NCI-H460 (cell line): ENCODE measurements around the gene TFCP2L1. TPM values are rescaled to one million over a fixed set of nuclear protein-coding genes. Genes with fewer than 3 reads are reported as not detected.
"Not testable (repeated sequence)": the region's sequence is repeated elsewhere in the genome, so short reads cannot be mapped to it uniquely, and the experiment has no call there.

Experiments used
- DNase-seq: peaks from one replicate; pipeline ENCODE4 v3.0.0-alpha.2; 2016; ENCODE audit warnings: low read depth; ENCODE audit errors: extremely low read depth
- polyA plus RNA-seq: library from polyadenylated mRNA; depleted of rRNA; stranded (reverse); fragments of >200 nt; gene quantifications from 2 replicates; pipeline ENCODE4 v1.2.3, GENCODE V29; 2014; cell fraction: nucleus; rRNA removed
- total RNA-seq: library from RNA; depleted of rRNA; stranded (reverse); fragments of >200 nt; shearing (Covaris generic); gene quantifications from 2 replicates; pipeline ENCODE4 v1.2.3, GENCODE V29; 2014; rRNA removed

The TFCP2L1 gene
- 0.02 and 0.09 TPM in 2 replicates for total RNA-seq
- 0.15 TPM in 1 of 2 replicates, not detected in the other for polyA plus RNA-seq

- no peak for DNase-seq
Observed at GRCh38 chr2:121284463-121285449, at the start of gene TFCP2L1. TSS of gene TFCP2L1 (minus strand) at chr2:121285202. CDS start at chr2:121285109, 93 bp downstream.

GRCh38 chr2:121333834-121334558 lies 49.0 kb upstream of the TFCP2L1 start:
- DNase-seq, result no peak

- no peak for DNase-seq
Observed at GRCh38 chr2:121333231-121333630, 48.2 kb upstream of the TFCP2L1 start.

- not testable (repeated sequence) for DNase-seq
Observed at GRCh38 chr2:121331324-121331723, 46.3 kb upstream of the TFCP2L1 start.

GRCh38 chr2:121330921-121331320 lies 45.9 kb upstream of the TFCP2L1 start:
- DNase-seq, result no peak

- no peak for DNase-seq
Observed at GRCh38 chr2:121329786-121330185, 44.8 kb upstream of the TFCP2L1 start.

GRCh38 chr2:121326628-121327027 lies 41.6 kb upstream of the TFCP2L1 start:
- no peak for DNase-seq

- DNase-seq, result no peak
Observed at GRCh38 chr2:121324601-121325000, 39.6 kb upstream of the TFCP2L1 start.

GRCh38 chr2:121321476-121321875 lies 36.5 kb upstream of the TFCP2L1 start:
- DNase-seq, result no peak

GRCh38 chr2:121319941-121320340 lies 34.9 kb upstream of the TFCP2L1 start:
- no peak for DNase-seq

- no peak for DNase-seq
Observed at GRCh38 chr2:121316986-121317385, 32.0 kb upstream of the TFCP2L1 start.

GRCh38 chr2:121313701-121314100 lies 28.7 kb upstream of the TFCP2L1 start:
- not testable (repeated sequence) for DNase-seq

- no peak for DNase-seq
Observed at GRCh38 chr2:121309801-121310200, 24.8 kb upstream of the TFCP2L1 start.

GRCh38 chr2:121309323-121309722 lies 24.3 kb upstream of the TFCP2L1 start:
- no peak for DNase-seq

- DNase-seq, result no peak
Observed at GRCh38 chr2:121307048-121307447, 22.0 kb upstream of the TFCP2L1 start.

GRCh38 chr2:121304941-121305340 lies 19.9 kb upstream of the TFCP2L1 start:
- no peak for DNase-seq

- DNase-seq, result no peak
Observed at GRCh38 chr2:121303531-121304263, 18.7 kb upstream of the TFCP2L1 start.

GRCh38 chr2:121301190-121301589 lies 16.2 kb upstream of the TFCP2L1 start:
- not testable (repeated sequence) for DNase-seq

GRCh38 chr2:121298476-121298875 lies 13.5 kb upstream of the TFCP2L1 start:
- DNase-seq, result no peak

GRCh38 chr2:121297866-121298265 lies 12.9 kb upstream of the TFCP2L1 start:
- DNase-seq, result not testable (repeated sequence)
